ENCODE measurements around the gene DUSP19. TPM values are rescaled to one million over a fixed set of nuclear protein-coding genes. Genes with fewer than 3 reads are reported as not detected.

DUSP19 gene
- total RNA-seq, 1 donor: 0.42 TPM

DNA sequence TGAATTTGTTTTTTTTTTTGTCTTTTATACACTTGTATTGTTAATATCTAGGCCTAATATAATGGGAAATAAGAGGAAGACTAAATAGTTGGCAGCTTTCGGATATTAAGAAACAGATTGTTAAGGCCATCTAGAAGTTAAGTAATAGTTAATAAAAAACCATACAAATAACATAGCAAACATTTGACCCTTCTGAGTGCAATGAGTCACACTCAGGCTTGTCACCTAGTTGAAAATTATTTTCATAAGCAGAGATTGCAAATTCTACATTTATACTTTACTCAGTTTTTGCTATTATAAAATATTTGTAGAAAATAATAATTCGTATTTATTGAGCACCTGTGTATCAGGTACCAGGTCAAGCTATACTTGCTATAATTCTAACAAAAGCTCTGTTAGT is 48.1 kb downstream of the DUSP19 start:
- Histone ChIP-seq H3K9me3 (ENCODE audit: low read depth, low read length) (no peaks in the 10 kb centered on the region), H3K4me1 (ENCODE audit: insufficient read depth, low read length) (peaks cover 19% of the 10 kb centered on the region), H3K27me3 (ENCODE audit: insufficient read depth, low read length) (peaks cover 2% of the 10 kb centered on the region), H3K4me3 (ENCODE audit: low read length) (no peak overlapping the region)

DNA sequence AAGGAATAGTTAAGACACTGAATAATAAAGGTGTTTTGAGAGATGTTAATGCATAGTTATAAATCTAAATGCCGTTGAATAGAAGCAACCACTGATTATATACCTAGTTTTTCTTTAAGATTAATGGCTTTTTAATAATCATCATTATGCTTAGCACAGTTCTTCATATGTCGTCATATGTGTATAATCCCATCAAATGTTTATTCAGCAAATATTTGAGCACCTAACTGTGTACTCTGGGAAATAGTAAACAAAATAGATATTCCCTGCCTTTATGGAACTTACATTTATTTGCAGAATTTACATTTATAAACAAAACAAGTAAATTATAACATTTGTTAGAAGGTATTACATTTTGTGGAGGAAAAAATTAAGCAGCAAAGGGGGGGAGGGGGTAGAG is 55.5 kb downstream of the DUSP19 start:
- H3K4me1 ChIP-seq (ENCODE audit: insufficient read depth, low read length): no peaks in the 10 kb centered on the region
- no peaks in the 10 kb centered on the region for H3K9me3 ChIP-seq (ENCODE audit: low read depth, low read length)
- H3K4me3 ChIP-seq (ENCODE audit: low read length): no peak overlapping the region
- no peaks in the 10 kb centered on the region for H3K27me3 ChIP-seq (ENCODE audit: insufficient read depth, low read length)

DNA sequence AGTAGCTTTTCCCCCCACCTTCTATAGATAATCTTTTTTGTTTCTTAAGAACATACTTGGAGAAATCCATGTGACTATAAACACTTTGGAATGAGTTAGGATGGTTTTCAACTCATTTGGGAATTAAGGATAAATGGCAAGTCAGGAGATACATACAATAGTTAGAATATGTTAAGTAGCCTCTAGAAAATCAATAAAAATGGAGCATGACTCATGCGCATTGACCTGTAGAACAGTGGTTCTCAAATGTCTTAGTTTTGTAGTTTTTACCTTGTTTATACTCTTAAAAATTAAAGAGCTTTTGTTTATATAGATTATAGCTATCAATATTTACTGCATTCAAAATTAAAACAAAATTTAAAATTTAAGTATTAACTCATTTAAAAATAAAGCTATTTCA is 70.4 kb downstream of the DUSP19 start:
- peaks cover 3% of the 10 kb centered on the region for H3K9me3 ChIP-seq (ENCODE audit: low read depth, low read length)
- no peaks in the 10 kb centered on the region for H3K4me1 ChIP-seq (ENCODE audit: insufficient read depth, low read length)
- no peaks in the 10 kb centered on the region for H3K27me3 ChIP-seq (ENCODE audit: insufficient read depth, low read length)
- no peak overlapping the region for H3K4me3 ChIP-seq (ENCODE audit: low read length)

DNA sequence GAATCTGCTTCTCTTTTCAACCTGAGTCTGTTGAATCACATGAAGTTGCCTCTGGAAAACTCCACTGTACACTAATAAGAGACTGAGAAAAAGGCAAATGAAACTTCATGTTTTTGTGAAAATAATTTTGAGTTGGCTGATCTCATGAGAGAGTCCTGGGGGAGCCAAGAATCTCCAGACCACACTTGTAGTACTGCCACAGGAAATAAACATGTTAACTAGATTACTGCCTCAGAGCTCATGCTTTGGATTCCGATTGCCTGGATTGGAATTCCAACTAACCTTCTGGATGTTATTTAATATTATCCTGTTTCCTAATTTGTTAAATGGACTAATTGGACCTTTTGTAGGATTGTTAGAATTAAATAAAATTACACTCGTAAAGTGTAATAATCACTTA is 70.9 kb downstream of the DUSP19 start:
- Histone ChIP-seq H3K4me3 (ENCODE audit: low read length) (no peak overlapping the region), H3K9me3 (ENCODE audit: low read depth, low read length) (no peaks in the 10 kb centered on the region)

More for the DNA sequence above, 70.9 kb downstream of the DUSP19 start:
- H3K4me1 ChIP-seq (ENCODE audit: insufficient read depth, low read length): no peaks in the 10 kb centered on the region
- H3K27me3 ChIP-seq (ENCODE audit: insufficient read depth, low read length): no peaks in the 10 kb centered on the region

Other genes with a start within 250 kb of the DUSP19 start
- gene FRZB, start 212.1 kb upstream of the DUSP19 start, total RNA-seq: under 0.01 TPM
- gene NCKAP1, start 40.3 kb upstream of the DUSP19 start, total RNA-seq: 8.8 TPM
- 13.7 TPM for gene NUP35, start 45.7 kb downstream of the DUSP19 start, total RNA-seq

Measured in mononuclear cell (primary cell).